Endothelial cell of umbilical vein (primary cell): Measurements from ENCODE around the gene ZSCAN25. TPM values are rescaled to one million over a fixed set of nuclear protein-coding genes. Genes with fewer than 3 reads are reported as not detected.

Experiments used
- BruUV-seq: library from RNA; stranded (reverse); fragments of 400-500 nt; replicated peaks from 2 replicates; lab custom pipeline; 2021; lab: Mats Ljungman, UMichigan
- CTCF ChIA-PET: fragments of 300-600, 350-600 bp; sonication (Branson Sonifier 250); formaldehyde crosslinking; loops from one replicate; lab custom pipeline; 2021; ENCODE audit warnings: antibody characterized with exemption, inconsistent platforms; lab: Charles Lee
- POLR2A ChIA-PET: fragments of 300-600, 350-600 bp; sonication (Branson Sonifier 250); formaldehyde crosslinking; loops from one replicate; lab custom pipeline; 2021; ENCODE audit warnings: antibody characterized with exemption, inconsistent platforms; lab: Charles Lee
- DNase-seq: peaks from one replicate; pipeline ENCODE4 v3.0.0-alpha.2; 2011; ENCODE audit warnings: low read depth, low spot score
- FAIRE-seq: peaks from 2 replicates; lab custom pipeline; 2011; peaks lifted over from hg19 to GRCh38; lab: Jason Lieb, UNC
- H2AFZ ChIP-seq: 2 replicates; pipeline ENCODE4 v1.6.0; 2012; ENCODE audit warnings: low read depth, low read length, control low read depth, inconsistent platforms
- H3K27ac ChIP-seq: 2 replicates; pipeline ENCODE4 v1.5.1; 2011; ENCODE audit warnings: low read depth, mild to moderate bottlenecking, control low read depth, low read length, moderate library complexity; ENCODE audit not compliant: insufficient read depth
- H3K27me3 ChIP-seq, 2 experiments: 2 replicates each; pipeline versions ENCODE4 v1.6.0 to v1.6.1; 2011; ENCODE audit warnings: low read length in 2 of 2, mixed read lengths in 1 of 2; ENCODE audit not compliant: control insufficient read depth in 2 of 2, insufficient read depth in 2 of 2
- H3K36me3 ChIP-seq, 2 experiments: 2 replicates in 1 of 2; 3 replicates in 1 of 2; pipeline ENCODE4 v1.5.1; 2011; ENCODE audit warnings: low read length in 2 of 2, mild to moderate bottlenecking in 1 of 2, moderate library complexity in 1 of 2; ENCODE audit not compliant: control insufficient read depth in 2 of 2, insufficient read depth in 2 of 2; ENCODE audit errors: extremely low read depth in 1 of 2
- H3K4me1 ChIP-seq: 3 replicates; pipeline ENCODE4 v1.5.1; 2011; ENCODE audit warnings: mild to moderate bottlenecking, low read length; ENCODE audit not compliant: control insufficient read depth, insufficient read depth; ENCODE audit errors: extremely low read depth
- H3K4me2 ChIP-seq: 2 replicates; pipeline ENCODE4 v1.6.1; 2011; ENCODE audit warnings: low read length, control low read depth, mixed read lengths; ENCODE audit not compliant: insufficient read depth
- H3K4me3 ChIP-seq, 3 experiments: fragments of 200-600 bp in 1 of 3; sonication (generic), shearing (Covaris generic) in 1 of 3; replicated peaks in 1 of 3; 2 replicates each; pipeline ENCODE4 v1.5.1; 2011 to 2016; ENCODE audit warnings: control low read depth in 3 of 3, low read length in 3 of 3, mild to moderate bottlenecking in 2 of 3, inconsistent platforms in 1 of 3, low read depth in 1 of 3, moderate library complexity in 1 of 3; ENCODE audit not compliant: insufficient read depth in 1 of 3
- H3K79me2 ChIP-seq: 2 replicates; pipeline ENCODE4 v1.6.0; 2012; ENCODE audit warnings: low read length, inconsistent platforms; ENCODE audit not compliant: control insufficient read depth, insufficient read depth
- H3K9ac ChIP-seq: replicated peaks from 2 replicates; pipeline ENCODE3; 2011; ENCODE audit warnings: low read length, control low read depth; ENCODE audit not compliant: insufficient read depth; ENCODE audit errors: extremely low read depth
- H3K9me1 ChIP-seq: replicated peaks from 3 replicates; pipeline ENCODE4 v1.6.0; 2011; ENCODE audit warnings: mild to moderate bottlenecking, low read length; ENCODE audit not compliant: control insufficient read depth, insufficient read depth; ENCODE audit errors: extremely low read depth
- H3K9me3 ChIP-seq: replicated peaks from 2 replicates; pipeline ENCODE4 v1.5.1; 2012; ENCODE audit warnings: low read length, inconsistent platforms; ENCODE audit not compliant: control insufficient read depth, insufficient read depth
- H4K20me1 ChIP-seq: replicated peaks from 2 replicates; pipeline ENCODE3; 2011; ENCODE audit warnings: mild to moderate bottlenecking, low read length; ENCODE audit not compliant: control insufficient read depth, insufficient read depth; ENCODE audit errors: extremely low read depth
- CTCF ChIP-seq, 2 donors: IDR thresholded peaks; 1 replicate in 1 of 2; 2 replicates in 1 of 2; pipeline ENCODE4 v1.5.1; 2011; ENCODE audit warnings: low read length in 2 of 2, mild to moderate bottlenecking in 2 of 2, moderate library complexity in 2 of 2, control low read depth in 1 of 2, inconsistent platforms in 1 of 2, low read depth in 1 of 2; ENCODE audit not compliant: insufficient read depth in 1 of 2; ENCODE audit errors: extremely low read depth in 1 of 2
- EZH2 ChIP-seq: IDR thresholded peaks from 2 replicates; pipeline ENCODE4 v1.6.1; 2012; ENCODE audit warnings: borderline replicate concordance, low read depth, mild to moderate bottlenecking, moderate library complexity, low read length, inconsistent platforms; ENCODE audit not compliant: severe bottlenecking
- FOS ChIP-seq: IDR thresholded peaks from 2 replicates; pipeline ENCODE4 v1.6.1; 2011; ENCODE audit warnings: mild to moderate bottlenecking, low read length, moderate library complexity, borderline replicate concordance; ENCODE audit not compliant: insufficient read depth
- GATA2 ChIP-seq: IDR thresholded peaks from 2 replicates; pipeline ENCODE4 v1.7.0; 2011; ENCODE audit warnings: low read depth, mild to moderate bottlenecking, moderate library complexity, mixed read lengths, low read length; ENCODE audit not compliant: insufficient read length, insufficient read depth
- JUN ChIP-seq: IDR thresholded peaks from 2 replicates; pipeline ENCODE4 v1.6.1; 2011; ENCODE audit warnings: borderline replicate concordance, low read depth; ENCODE audit not compliant: insufficient read length, insufficient read depth
- MAX ChIP-seq: IDR thresholded peaks from 2 replicates; pipeline ENCODE4 v1.6.1; 2011; ENCODE audit not compliant: insufficient read depth, insufficient read length
- MYC ChIP-seq: IDR thresholded peaks from one replicate; pipeline ENCODE4 v1.6.1; 2011; ENCODE audit warnings: mild to moderate bottlenecking, low read depth, low read length
- POLR2A ChIP-seq: IDR thresholded peaks from 2 replicates; pipeline ENCODE4 v1.6.1; 2012; ENCODE audit warnings: low read depth, mild to moderate bottlenecking, control low read depth, low read length
- POLR2AphosphoS5 ChIP-seq: IDR thresholded peaks from 2 replicates; pipeline ENCODE4 v1.6.1; 2012; ENCODE audit warnings: low read depth, mild to moderate bottlenecking, control low read depth, low read length, moderate library complexity; ENCODE audit not compliant: insufficient read depth
- dilution Hi-C: fragments of 300-500 bp; cut with MboI; formaldehyde crosslinking; loops from one replicate; pipeline ENCODE4 v1.15.0; 2019; ENCODE audit warnings: low sequenced_read_pairs; ENCODE audit not compliant: extremely low pct_ligation_motif_present
- intact Hi-C: fragments of 100-400 bp; cut with micrococcal nuclease; formaldehyde crosslinking; loops from one replicate; pipeline ENCODE4 v1.10.0; 2022
- polyA plus RNA-seq, 4 experiments: library from polyadenylated mRNA; depleted of rRNA in 3 of 4; stranded (reverse) in 3 of 4; unstranded in 1 of 4; fragments of >200 nt; gene quantifications; 2 replicates each; pipeline versions ENCODE4 v1.2.1 to v1.2.3, GENCODE V29; 2011 to 2012; ENCODE audit warnings: missing spikeins in 1 of 4
- total RNA-seq: library from RNA; stranded (reverse); gene quantifications from 2 replicates; pipeline ENCODE4 v1.2.3, GENCODE V29; 2021

The ZSCAN25 gene
- total and polyA plus RNA-seq, 2 donors (not counting 3 experiments of a cell fraction or from before 2014, with no cell fraction given): 8.9 to 13.8 TPM

- Histone ChIP-seq H4K20me1 (no peaks in the 10 kb centered on the region), H3K4me3 (no peak overlapping the region), H3K36me3 (no peaks in the 10 kb centered on the region), H3K79me2 (no peaks in the 10 kb centered on the region), H3K27me3 (no peaks in the 10 kb centered on the region), H3K9me1 (no peaks in the 10 kb centered on the region), H3K9ac (no peak overlapping the region), H3K27ac (no peak overlapping the region), H2AFZ (no peak overlapping the region), H3K4me2 (no peak overlapping the region), H3K4me1 (no peaks in the 10 kb centered on the region), H3K9me3 (no peaks in the 10 kb centered on the region)
- intact Hi-C loops: no loop called here
- TF ChIP-seq POLR2A (no peak), CTCF (IDR thresholded peaks at IDR 0.05; ENCODE audit: extremely low read depth in 1 of 2, insufficient read depth in 1 of 2, low read depth in 1 of 2, low read length in 2 of 2) (no peak), POLR2AphosphoS5 (no peak), FOS (no peak), MAX (no peak), GATA2 (no peak), EZH2 (no peak), MYC (no peak), JUN (no peak)
- CTCF ChIA-PET: no interaction called here
- BruUV-seq: no TSS peak
- POLR2A ChIA-PET: no interaction called here
- no peak for DNase-seq
- FAIRE-seq: no peak
- dilution Hi-C loops: no loop called here
Measured at GRCh38 chr7:99596408-99596955, 20.3 kb upstream of the ZSCAN25 start.
